Keratinocyte (primary cell): ENCODE results near the gene LHFPL4. TPM values are rescaled to one million over a fixed set of nuclear protein-coding genes. Genes with fewer than 3 reads are reported as not detected.

Experiments
- DNase-seq: peaks from one replicate; pipeline ENCODE4 v3.0.0-alpha.2; 2011; ENCODE audit warnings: low read depth, missing footprints, low spot score
- FAIRE-seq: peaks from 2 replicates; lab custom pipeline; 2011; peaks lifted over from hg19 to GRCh38; lab: Jason Lieb, UNC
- H2AFZ ChIP-seq: 2 replicates; pipeline ENCODE4 v1.6.0; 2012; ENCODE audit warnings: low read length, control low read depth, inconsistent platforms; ENCODE audit not compliant: control insufficient read depth
- H3K27ac ChIP-seq: 2 replicates; pipeline ENCODE4 v1.5.1; 2011; ENCODE audit warnings: low read length; ENCODE audit not compliant: control insufficient read depth, insufficient read depth
- H3K27me3 ChIP-seq: 3 replicates; pipeline ENCODE4 v1.6.0; 2011; ENCODE audit warnings: low read length; ENCODE audit not compliant: control insufficient read depth, insufficient read depth; ENCODE audit errors: extremely low read depth
- H3K36me3 ChIP-seq, 2 experiments: 2 replicates in 1 of 2; 3 replicates in 1 of 2; pipeline ENCODE4 v1.5.1; 2011; ENCODE audit warnings: low read length in 2 of 2, mild to moderate bottlenecking in 1 of 2; ENCODE audit not compliant: control insufficient read depth in 2 of 2, insufficient read depth in 2 of 2; ENCODE audit errors: extremely low read depth in 1 of 2
- H3K4me1 ChIP-seq: 3 replicates; pipeline ENCODE4 v1.5.1; 2011; ENCODE audit warnings: low read length; ENCODE audit not compliant: control insufficient read depth, insufficient read depth; ENCODE audit errors: extremely low read depth
- H3K4me2 ChIP-seq: 3 replicates; pipeline ENCODE4 v1.6.0; 2011; ENCODE audit warnings: low read depth, low read length; ENCODE audit not compliant: control insufficient read depth, insufficient read depth; ENCODE audit errors: extremely low read depth
- H3K4me3 ChIP-seq, 3 experiments: fragments of 200-600 bp in 1 of 3; sonication (generic) in 1 of 3; 2 replicates in 2 of 3; 3 replicates in 1 of 3; pipeline ENCODE4 v1.5.1; 2011 to 2016; ENCODE audit warnings: low read length in 3 of 3, mild to moderate bottlenecking in 3 of 3, control low read depth in 2 of 3, inconsistent platforms in 1 of 3, low read depth in 1 of 3, mixed read lengths in 1 of 3, mixed run types in 1 of 3, moderate library complexity in 1 of 3; ENCODE audit not compliant: control insufficient read depth in 2 of 3, insufficient read depth in 2 of 3; ENCODE audit errors: extremely low read depth in 1 of 3
- H3K79me2 ChIP-seq: 2 replicates; pipeline ENCODE4 v1.6.0; 2012; ENCODE audit warnings: low read length; ENCODE audit not compliant: control insufficient read depth, insufficient read depth
- H3K9ac ChIP-seq: 3 replicates; pipeline ENCODE4 v1.6.0; 2011; ENCODE audit warnings: low read length; ENCODE audit not compliant: control insufficient read depth, insufficient read depth; ENCODE audit errors: extremely low read depth
- H3K9me1 ChIP-seq: 3 replicates; pipeline ENCODE4 v1.6.0; 2011; ENCODE audit warnings: low read length; ENCODE audit not compliant: control insufficient read depth, insufficient read depth; ENCODE audit errors: extremely low read depth
- H3K9me3 ChIP-seq: 2 replicates; pipeline ENCODE4 v1.5.1; 2012; ENCODE audit warnings: low read depth, low read length; ENCODE audit not compliant: control insufficient read depth
- H4K20me1 ChIP-seq: 3 replicates; pipeline ENCODE4 v1.6.0; 2011; ENCODE audit warnings: low read length; ENCODE audit not compliant: control insufficient read depth, insufficient read depth; ENCODE audit errors: extremely low read depth
- EZH2 ChIP-seq: IDR thresholded peaks from one replicate; pipeline ENCODE4 v1.6.1; 2012; ENCODE audit warnings: inconsistent platforms, mild to moderate bottlenecking, low read length, moderate library complexity
- dilution Hi-C: fragments of 300-500 bp; cut with MboI; formaldehyde crosslinking; loops from one replicate; pipeline ENCODE4 v1.7.0; 2020; ENCODE audit warnings: low sequenced_read_pairs; ENCODE audit not compliant: extremely low pct_ligation_motif_present
- polyA plus RNA-seq, 5 experiments: library from polyadenylated mRNA; depleted of rRNA in 3 of 5; stranded (reverse) in 3 of 5; stranded (forward) in 1 of 5; unstranded in 1 of 5; fragments of >200 nt; gene quantifications; 1 replicate in 1 of 5; 2 replicates in 3 of 5; 3 replicates in 1 of 5; pipeline versions ENCODE4 v1.2.1 to v1.2.3, GENCODE V29; 2011 to 2012; ENCODE audit warnings: missing spikeins in 2 of 5, low read depth in 1 of 5, low replicate concordance in 1 of 5
- TF ChIP-seq, protein P1 (sequence below), 3 experiments: IDR thresholded peaks in 1 of 3; conservative IDR thresholded peaks in 1 of 3; optimal IDR thresholded peaks in 1 of 3; 2 replicates in 2 of 3; 3 replicates in 1 of 3; pipeline versions ENCODE3 to v1.5.1; 2011; ENCODE audit warnings: low read length in 3 of 3, mild to moderate bottlenecking in 3 of 3, moderate library complexity in 2 of 3, control low read depth in 1 of 3, inconsistent platforms in 1 of 3; ENCODE audit not compliant: insufficient read depth in 2 of 3; ENCODE audit errors: extremely low read depth in 1 of 3

Gene LHFPL4
- polyA plus RNA-seq, 1 donor (not counting 4 experiments of a cell fraction or from before 2014, with no cell fraction given) = not detected

DNA sequence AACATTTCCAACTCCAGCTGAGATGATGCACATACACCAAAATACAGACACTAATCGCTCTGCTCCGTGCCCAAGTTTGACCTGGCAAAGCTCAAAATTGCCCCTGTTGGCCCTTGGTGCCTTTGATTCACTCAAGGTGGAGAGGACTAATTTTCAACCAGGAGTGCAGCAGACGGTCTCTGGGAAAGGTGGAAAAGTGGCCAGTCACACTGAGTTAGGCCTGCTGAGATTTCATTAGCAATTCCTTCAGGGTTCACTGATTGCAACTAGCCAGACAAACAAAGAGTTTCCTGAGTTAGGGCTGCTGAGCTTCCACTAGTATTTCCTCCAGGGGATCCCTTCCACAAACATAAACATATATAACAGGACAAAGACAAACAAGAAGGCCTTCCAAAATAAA lies 28.7 kb upstream of the LHFPL4 start:
- Histone ChIP-seq H3K9me3 (no peaks in the 10 kb centered on the region), H3K27me3 (no peaks in the 10 kb centered on the region), H3K4me2 (no peak overlapping the region), H3K9ac (no peak overlapping the region), H3K9me1 (no peaks in the 10 kb centered on the region), H2AFZ (no peak overlapping the region), H3K27ac (no peak overlapping the region), H3K36me3 (no peaks in the 10 kb centered on the region), H4K20me1 (no peaks in the 10 kb centered on the region), H3K4me1 (no peaks in the 10 kb centered on the region), H3K79me2 (no peaks in the 10 kb centered on the region), H3K4me3 (no peak overlapping the region)
- FAIRE-seq = no peak
- dilution Hi-C loops = no loop called here
- no peak for DNase-seq
- TF ChIP-seq, protein P1, sequence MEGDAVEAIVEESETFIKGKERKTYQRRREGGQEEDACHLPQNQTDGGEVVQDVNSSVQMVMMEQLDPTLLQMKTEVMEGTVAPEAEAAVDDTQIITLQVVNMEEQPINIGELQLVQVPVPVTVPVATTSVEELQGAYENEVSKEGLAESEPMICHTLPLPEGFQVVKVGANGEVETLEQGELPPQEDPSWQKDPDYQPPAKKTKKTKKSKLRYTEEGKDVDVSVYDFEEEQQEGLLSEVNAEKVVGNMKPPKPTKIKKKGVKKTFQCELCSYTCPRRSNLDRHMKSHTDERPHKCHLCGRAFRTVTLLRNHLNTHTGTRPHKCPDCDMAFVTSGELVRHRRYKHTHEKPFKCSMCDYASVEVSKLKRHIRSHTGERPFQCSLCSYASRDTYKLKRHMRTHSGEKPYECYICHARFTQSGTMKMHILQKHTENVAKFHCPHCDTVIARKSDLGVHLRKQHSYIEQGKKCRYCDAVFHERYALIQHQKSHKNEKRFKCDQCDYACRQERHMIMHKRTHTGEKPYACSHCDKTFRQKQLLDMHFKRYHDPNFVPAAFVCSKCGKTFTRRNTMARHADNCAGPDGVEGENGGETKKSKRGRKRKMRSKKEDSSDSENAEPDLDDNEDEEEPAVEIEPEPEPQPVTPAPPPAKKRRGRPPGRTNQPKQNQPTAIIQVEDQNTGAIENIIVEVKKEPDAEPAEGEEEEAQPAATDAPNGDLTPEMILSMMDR (optimal IDR thresholded peaks at IDR 0.05 in 1 of 3, IDR thresholded peaks at IDR 0.05 in 1 of 3, conservative IDR thresholded peaks at IDR 0.05 in 1 of 3; ENCODE audit: extremely low read depth in 1 of 3, insufficient read depth in 2 of 3, low read length in 3 of 3) = no peak
- TF ChIP-seq EZH2 = no peak

GRCh38 chr3:9581742-9582141 lies 28.1 kb upstream of the LHFPL4 start:
- no peaks in the 10 kb centered on the region for H3K9me3 ChIP-seq
- H3K4me1 ChIP-seq = no peaks in the 10 kb centered on the region
- dilution Hi-C loops = no loop called here
- no peaks in the 10 kb centered on the region for H3K9me1 ChIP-seq
- DNase-seq = no peak
- no peaks in the 10 kb centered on the region for H3K36me3 ChIP-seq
- no peak for TF ChIP-seq EZH2
- no peak overlapping the region for H2AFZ ChIP-seq
- no peaks in the 10 kb centered on the region for H3K27me3 ChIP-seq
- H3K79me2 ChIP-seq = no peaks in the 10 kb centered on the region
- no peak overlapping the region for H3K9ac ChIP-seq
- no peak overlapping the region for H3K4me2 ChIP-seq
- no peak overlapping the region for H3K4me3 ChIP-seq
- FAIRE-seq = no peak
- no peaks in the 10 kb centered on the region for H4K20me1 ChIP-seq
- no peak overlapping the region for H3K27ac ChIP-seq

GRCh38 chr3:9569054-9569453 lies 15.4 kb upstream of the LHFPL4 start:
- DNase-seq = no peak
- Histone ChIP-seq H3K4me2 (no peak overlapping the region), H3K79me2 (no peaks in the 10 kb centered on the region), H3K9me1 (no peaks in the 10 kb centered on the region), H3K27ac (no peak overlapping the region), H3K4me1 (no peaks in the 10 kb centered on the region), H3K9ac (no peak overlapping the region), H3K27me3 (no peaks in the 10 kb centered on the region), H3K9me3 (no peaks in the 10 kb centered on the region), H2AFZ (no peak overlapping the region), H3K36me3 (no peaks in the 10 kb centered on the region), H4K20me1 (no peaks in the 10 kb centered on the region), H3K4me3 (no peak overlapping the region)
- no peak for TF ChIP-seq EZH2
- TF ChIP-seq, protein P1 (optimal IDR thresholded peaks at IDR 0.05 in 1 of 3, IDR thresholded peaks at IDR 0.05 in 1 of 3, conservative IDR thresholded peaks at IDR 0.05 in 1 of 3; ENCODE audit: extremely low read depth in 1 of 3, insufficient read depth in 2 of 3, low read length in 3 of 3) = no peak
- no peak for FAIRE-seq
- dilution Hi-C loops = no loop called here
